ENCODE results near the gene GSTM5.
"Not testable (repeated sequence)": the region's sequence is repeated elsewhere in the genome, so short reads cannot be mapped to it uniquely, and the experiment has no call there.

GRCh38 chr1:109684777-109685176, 27.3 kb upstream of the GSTM5 start:
- not testable (repeated sequence) for TF ChIP-seq CTCF (IDR thresholded peaks at IDR 0.05; ENCODE audit: low read depth, low read length); EZH2phosphoT487 (IDR thresholded peaks at IDR 0.05; ENCODE audit: low read depth)
